ENCODE data around the gene FBXO39. TPM values are rescaled to one million over a fixed set of nuclear protein-coding genes. Genes with fewer than 3 reads are reported as not detected.

The FBXO39 gene
- under 1 TPM; 0.65 to 0.81 TPM for total RNA-seq

DNA sequence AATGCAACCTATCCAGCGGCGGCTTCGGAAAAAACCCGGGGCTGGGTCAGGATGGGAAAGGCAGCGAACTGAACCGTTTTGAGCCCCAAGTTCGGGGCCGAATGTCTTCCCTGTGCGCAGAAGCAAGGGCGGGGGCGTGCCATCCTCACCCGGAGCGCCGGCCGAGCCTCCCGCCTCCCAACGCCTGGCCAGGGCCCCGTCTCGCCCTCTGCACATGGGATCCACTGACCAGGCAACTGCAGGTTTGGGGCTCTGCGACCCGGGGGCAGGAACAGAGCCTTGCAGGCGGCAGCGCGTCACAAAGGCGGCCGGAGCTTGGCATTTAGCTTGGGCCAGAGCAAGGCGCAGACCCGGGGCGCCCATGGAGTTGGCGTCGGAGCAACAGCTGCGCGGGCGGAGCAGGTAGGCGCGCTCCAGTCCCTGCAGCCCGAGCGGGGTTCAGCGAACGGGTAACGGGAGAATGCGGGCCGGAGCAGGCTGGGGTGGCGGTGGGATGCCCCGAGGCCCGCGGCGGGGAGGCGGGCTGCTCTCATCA, at the start of gene FBXO39:
Gene FBXO39 (plus strand): TSS at position 345 of the 535 bp plus-strand sequence. CDS start 3,654 bp downstream, outside the sequence.

GRCh38 chr17:6755731-6756184, 20.3 kb upstream of the FBXO39 start, which contains the start of gene XAF1:
Gene XAF1 (plus strand): TSS chr17:6756046. CDS start chr17:6756079, 33 bp downstream.

DNA sequence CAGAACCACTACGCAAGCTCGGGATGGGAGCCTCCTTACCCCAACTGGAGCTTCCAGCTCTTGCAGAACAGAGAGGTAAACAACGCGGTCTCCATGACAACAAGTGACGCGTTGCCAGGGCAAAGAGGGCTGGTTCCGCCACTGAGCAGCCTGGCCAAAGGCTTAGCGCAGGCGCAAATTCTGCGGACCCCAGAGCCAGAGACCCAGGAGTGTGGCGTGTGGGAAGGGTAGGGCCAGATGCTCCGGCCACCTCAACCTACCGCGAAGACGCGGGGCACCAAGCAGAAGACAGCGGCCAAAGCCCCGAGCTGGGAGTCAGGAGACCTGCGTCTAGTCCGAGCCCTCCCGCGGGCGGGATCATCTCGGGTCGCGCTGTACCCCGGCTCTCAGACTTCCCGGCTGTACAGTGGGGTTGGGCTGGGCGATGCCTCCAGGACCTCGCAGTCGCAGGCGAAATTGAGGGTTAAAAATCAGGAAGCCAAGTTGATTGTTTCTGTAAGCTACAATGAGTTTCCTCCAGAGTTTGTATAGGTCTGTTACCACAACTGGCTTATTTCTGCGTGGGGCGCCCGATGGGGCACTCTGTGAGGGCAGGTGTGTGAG, 55.7 kb downstream of the FBXO39 start, which contains the start of gene TEKT1:
Gene TEKT1 (minus strand): TSS at position 69 of the 603 bp plus-strand sequence. CDS start 1,353 bp downstream, outside the sequence.

Other genes starting within 250 kb of the FBXO39 start
- gene PITPNM3, start 219.7 kb upstream of the FBXO39 start, total RNA-seq = under 1 TPM; 0.55 to 0.60 TPM
- 10 to 100 TPM; 12.9 to 16.4 TPM for gene KIAA0753, start 135.5 kb upstream of the FBXO39 start, total RNA-seq
- gene TXNDC17, start 135.2 kb upstream of the FBXO39 start, total RNA-seq = 10 to 100 TPM; 56.1 to 61.3 TPM
- gene MED31, start 124.6 kb upstream of the FBXO39 start, total RNA-seq = 10 to 100 TPM; 20.5 to 25.5 TPM
- gene C17orf100, start 124.5 kb upstream of the FBXO39 start, total RNA-seq = 1 to 10 TPM; 3.3 to 4.3 TPM
- not detected for gene SLC13A5, start 62.8 kb upstream of the FBXO39 start, total RNA-seq
- 100 to 1,000 TPM; 156 to 163 TPM for gene XAF1, start 20.2 kb upstream of the FBXO39 start, total RNA-seq
- not detected for gene TEKT1, start 55.5 kb downstream of the FBXO39 start, total RNA-seq
- gene ALOX12, start 219.8 kb downstream of the FBXO39 start, total RNA-seq = not detected
- 100 to 1,000 TPM; 170 to 178 TPM for gene RNASEK, start 236.4 kb downstream of the FBXO39 start, total RNA-seq
- gene BCL6B, start 246.8 kb downstream of the FBXO39 start, total RNA-seq = 1 to 10 TPM in 1 of 2 experiments, under 1 TPM in 1; 0.46 to 1.0 TPM